ENCODE results near the gene SPDYE2B.
"Not testable (repeated sequence)": the region's sequence is repeated elsewhere in the genome, so short reads cannot be mapped to it uniquely, and the experiment has no call there.

Gene SPDYE2B, protein sequence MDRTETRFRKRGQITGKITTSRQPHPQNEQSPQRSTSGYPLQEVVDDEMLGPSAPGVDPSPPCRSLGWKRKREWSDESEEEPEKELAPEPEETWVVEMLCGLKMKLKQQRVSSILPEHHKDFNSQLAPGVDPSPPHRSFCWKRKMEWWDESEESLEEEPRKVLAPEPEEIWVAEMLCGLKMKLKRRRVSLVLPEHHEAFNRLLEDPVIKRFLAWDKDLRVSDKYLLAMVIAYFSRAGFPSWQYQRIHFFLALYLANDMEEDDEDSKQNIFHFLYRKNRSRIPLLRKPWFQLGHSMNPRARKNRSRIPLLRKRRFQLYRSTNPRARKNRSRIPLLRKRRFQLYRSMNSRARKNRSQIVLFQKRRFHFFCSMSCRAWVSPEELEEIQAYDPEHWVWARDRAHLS

DNA sequence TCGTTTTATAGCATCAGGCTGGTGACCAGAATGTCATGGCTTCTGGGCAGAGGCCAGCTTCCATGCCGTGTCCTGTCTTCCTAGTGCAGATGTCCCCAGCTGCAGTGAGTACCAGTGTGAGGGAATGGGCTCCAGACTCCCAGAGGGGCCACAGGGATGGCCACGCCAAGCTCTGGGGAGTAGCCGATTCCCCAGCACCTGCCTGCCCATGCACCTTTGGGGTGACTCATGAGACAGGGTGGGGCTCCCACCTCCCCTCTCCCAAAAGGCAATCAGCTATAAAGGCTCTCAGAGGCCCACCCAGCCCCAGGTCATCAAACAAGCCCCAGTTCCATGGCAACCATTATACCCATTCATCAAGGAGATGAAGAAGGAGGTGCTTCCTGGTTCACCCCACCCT lies at the start of gene SPDYE2B:
Gene SPDYE2B (plus strand): TSS at position 396 of the 400 bp plus-strand sequence. CDS start 2,030 bp downstream, outside the sequence.
- not testable (repeated sequence) for DNase-seq

DNA sequence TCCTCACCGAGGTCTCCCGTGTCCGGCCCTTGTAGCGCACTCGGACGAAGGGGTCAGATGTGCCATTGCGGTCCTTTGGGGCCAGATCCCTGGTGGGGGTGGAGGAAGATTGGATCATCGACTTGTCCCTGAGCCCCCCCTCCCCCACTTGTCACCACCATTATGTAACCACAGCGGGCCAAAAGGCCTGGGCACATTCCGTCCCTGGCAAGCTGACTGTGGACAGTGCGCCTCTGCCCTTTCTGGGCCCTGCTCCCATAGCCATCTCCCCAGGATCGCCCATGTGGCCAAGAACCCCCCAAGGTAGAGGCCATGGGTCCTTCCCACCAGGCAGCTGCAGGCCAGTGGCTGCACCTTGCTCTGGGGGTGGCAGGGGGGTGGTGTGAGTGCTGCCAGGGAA lies 47.8 kb upstream of the SPDYE2B start:
- not testable (repeated sequence) for DNase-seq

DNA sequence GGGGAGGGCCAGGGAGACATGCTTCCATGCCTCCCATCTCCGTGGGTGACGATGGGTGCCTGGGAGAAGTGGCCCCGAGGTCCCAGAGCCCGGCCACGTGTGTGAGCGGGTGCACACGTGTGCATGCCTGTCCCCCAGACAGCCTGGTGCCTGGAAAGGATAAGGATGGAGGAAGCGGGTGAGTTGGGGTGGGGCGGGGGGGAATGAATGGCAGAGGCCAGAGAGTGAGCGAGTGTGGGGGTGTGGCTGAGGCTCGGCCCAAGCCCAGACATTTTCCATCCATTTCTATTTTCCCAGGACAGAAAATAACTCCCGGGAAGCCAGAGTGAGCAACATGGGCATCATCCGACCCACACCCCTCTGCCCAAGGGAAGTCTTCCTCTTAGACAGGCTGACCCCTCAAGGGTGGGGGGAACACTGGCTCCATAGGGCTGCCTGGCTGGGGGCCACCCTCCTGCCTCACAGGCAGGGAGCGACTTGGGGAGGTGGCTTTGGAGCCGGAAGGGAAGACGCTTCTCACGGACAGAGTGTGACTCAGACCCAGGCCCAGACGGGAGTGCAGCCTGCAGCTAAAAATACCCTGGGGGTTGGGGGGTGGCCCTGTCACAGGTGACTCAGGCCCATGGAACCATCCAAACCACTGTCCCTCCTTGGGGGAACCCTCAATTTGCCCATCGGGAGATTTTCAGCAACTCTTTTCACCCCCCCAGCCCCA lies 45.5 kb upstream of the SPDYE2B start:
- not testable (repeated sequence) for DNase-seq

DNA sequence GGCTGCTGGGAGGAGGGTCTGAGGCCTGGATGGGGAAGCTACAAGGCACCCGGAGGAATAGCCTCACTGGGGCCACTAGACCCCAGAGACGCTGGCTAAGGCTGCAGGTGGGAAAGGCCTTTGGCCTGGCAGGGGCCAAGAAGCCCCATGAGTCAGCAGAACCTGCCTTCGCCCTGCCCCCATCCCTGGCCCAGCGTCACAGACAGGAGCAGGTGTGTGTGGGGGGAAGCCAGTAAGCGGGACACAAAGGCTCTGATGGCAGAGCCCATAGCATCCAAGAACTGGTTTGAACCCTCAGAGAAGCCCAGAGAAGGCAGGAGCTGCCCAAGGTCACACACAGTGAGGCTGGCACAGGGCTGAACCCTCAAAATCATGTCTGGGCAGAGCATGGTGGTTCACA lies 43.3 kb upstream of the SPDYE2B start:
- DNase-seq = not testable (repeated sequence)

DNA sequence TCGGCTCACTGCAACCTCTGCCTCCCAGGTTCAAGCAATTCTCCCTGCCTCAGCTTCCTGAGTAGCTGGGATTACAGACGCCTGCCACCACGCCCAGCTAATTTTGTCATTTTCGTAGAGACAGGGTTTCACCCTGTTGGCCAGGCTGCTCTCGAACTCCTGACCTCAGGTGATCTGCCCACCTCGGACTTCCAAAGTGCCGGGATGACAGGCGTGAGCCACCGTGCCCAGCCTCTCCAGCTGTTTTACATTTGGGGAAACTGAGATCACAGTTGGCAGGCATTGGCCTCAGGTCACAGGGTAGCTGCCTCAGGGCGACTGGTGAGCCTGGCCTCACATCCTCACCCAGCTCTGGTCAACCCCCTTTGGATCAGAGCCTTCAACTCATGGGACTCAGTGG lies 40.4 kb upstream of the SPDYE2B start:
- not testable (repeated sequence) for DNase-seq

DNA sequence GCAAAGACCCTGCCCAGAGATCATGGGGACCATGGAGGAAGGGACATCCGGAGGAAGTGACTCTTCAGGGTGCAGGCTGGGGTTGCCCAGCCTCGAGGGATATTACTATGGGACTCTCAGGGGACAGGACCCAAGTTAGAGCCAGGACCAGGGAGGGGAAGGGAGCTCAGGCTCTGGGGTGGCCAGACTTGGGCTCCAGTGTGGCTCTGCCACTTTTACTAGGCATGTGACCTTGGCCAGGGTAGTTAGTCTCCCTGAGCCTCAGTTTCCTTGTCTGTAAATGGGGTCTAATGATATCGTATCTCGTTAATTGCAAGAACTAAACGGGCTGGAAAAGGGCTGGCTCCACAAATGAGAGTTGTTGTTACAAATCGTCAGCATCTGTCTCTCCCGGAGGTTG lies 39.7 kb upstream of the SPDYE2B start:
- DNase-seq = not testable (repeated sequence)

DNA sequence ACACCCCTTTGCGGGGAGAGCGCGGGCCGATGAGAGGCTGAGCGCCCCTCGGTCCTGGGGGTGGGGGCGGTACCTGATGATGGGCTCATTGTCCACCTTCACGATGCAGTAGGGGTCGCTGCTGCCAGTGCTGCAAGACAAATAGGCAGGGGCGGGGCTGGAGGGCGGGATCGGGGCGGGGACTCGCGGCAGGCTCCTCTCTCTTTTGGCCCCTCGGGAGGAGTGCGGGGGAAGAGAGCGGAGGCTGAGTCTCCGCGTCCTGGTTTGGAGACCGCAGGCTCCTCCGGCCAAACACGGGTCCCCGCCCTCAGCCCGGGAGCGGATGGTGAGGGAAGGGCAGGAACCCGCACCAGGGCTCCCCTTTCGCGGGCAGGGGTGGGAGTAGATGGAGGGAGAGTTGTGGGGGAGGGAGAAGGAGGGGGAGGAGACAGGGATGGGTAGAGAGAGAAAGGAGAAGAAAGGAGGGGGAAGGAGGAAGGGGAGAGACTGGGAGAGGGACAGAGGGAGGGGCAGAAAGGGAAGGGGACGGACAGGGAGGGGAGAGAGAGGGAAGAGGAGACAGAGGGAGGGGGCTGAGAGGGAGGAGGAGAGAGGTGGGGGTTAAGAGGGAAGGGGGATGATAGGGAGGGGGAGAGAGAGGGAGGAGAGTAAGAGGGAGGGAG lies 39.0 kb upstream of the SPDYE2B start:
- not testable (repeated sequence) for DNase-seq

DNA sequence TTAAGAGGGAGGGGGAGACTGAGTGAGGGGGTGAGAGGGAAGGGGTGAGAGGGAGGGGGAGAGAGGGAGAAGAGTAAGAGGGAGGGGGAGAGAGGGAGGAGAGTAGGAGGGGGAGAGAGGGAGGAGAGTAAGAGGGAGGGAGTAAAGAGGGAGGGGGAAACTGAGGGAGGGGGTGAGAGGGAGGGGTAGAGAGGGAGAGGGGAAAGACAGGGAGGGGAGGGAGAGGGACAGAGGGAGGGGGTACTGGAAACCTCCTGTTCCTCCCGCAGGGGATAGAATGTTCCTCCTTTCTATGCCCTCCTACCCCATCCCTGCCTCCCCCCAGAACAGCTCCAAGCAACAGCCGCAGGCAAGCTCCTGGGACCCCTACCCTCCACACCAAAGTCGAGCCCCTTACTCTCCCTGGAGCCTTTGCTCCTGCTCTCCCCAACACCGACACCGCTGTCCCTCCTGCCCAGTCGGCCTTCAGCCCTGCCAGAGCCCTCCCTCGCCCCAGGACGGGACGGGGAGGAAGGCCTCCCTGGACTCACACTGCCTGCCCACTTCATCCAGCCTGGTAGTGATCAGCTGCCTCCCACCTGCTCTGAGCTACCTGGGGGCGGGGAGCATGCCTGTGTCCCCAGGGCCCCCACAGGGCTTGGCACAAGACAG lies 38.3 kb upstream of the SPDYE2B start:
- peak; percentile 7 for DNase-seq

DNA sequence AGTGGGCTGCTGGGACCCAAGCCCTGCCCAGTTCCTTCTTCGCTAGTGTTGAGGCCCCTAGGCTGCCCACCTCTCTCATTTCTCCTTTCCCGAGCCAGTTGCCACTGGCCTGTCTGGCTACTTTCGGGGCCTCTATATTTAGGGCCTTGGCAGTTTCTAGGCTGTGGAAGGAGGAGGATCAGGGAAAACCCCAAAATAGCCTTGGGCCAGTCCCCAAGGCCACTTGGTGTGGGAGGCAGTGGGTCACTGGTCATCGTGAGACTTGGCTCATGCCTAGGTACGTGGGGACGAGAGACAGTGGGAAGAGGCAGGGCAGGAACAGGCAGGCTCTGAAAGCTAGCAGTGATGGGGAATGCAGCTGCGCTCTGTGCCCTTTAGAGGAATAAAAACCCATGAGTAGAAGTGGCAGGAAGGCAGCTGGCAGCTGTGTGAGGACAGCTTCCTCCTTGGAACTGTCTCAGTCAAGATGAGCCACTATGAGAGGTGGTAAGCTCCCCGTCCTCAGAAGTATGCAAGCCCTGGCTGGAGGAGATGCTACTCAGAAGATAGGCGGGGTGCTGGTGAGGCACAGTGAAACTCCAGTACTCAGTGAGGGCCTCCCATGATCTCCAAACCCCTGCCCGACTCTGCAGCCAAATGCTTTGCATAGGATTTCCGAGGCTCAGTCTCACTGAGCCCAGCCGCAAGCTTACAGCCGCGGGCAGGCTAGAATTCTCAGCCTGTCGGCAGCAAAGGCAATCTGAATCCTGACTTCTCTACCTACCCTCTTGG lies 36.4 kb upstream of the SPDYE2B start:
- not testable (repeated sequence) for DNase-seq

DNA sequence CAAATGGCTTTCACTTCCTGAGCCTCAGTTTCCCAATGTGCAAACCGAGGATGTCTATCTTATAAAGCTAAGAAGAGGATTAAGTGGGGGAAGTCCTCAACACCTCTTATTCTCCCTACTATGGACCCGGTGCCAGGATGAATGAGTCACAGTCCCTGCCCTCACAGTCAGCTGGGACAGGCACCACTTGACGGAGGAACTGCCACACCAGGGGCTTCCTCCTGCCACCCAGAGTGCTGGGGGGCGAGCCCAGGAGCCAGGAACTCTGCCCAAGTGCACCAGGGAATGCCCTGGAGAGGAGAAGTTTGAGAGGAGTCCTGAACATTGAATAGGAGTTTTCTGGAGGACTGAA lies 35.8 kb upstream of the SPDYE2B start:
- DNase-seq = not testable (repeated sequence)

DNA sequence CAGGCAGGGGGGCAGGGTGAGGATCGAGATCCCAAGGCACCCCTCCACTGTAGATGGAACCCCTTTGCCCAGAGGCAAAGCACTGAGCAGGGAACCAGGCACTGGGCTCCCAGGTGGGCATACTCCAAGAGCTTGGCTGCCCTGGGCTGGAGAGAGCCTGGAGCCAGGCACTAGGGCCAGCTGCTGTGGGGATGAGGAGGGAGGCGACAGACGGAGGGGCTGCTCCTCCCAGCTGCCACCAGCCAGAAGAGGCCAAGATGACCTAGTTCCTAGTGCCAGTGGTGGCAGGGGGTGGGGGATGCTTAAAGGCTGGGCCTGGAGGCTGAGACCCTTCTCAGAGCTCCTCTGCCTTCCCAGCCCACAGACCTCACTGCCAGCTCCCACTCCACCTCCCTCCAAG lies 35.2 kb upstream of the SPDYE2B start:
- DNase-seq = not testable (repeated sequence)

DNA sequence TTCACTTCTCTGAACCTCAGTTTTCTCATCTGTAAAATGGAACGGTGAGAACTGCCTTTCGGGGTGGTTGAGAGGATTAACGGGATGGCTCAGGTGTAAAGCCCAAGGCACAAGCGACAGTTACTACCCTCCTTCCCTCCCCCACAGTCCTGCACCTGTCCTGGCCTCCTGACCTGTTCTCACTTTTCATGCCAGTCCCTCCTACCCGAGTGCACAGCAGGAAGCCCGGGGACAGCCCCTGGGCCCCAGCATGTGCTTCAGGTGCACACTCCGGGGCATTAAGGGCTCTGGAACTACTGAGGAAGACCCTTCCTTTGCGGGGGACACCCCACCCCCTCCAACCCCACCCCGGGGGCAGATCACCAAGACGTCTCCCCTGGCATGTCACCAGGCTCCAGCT lies 34.2 kb upstream of the SPDYE2B start:
- DNase-seq = not testable (repeated sequence)

DNA sequence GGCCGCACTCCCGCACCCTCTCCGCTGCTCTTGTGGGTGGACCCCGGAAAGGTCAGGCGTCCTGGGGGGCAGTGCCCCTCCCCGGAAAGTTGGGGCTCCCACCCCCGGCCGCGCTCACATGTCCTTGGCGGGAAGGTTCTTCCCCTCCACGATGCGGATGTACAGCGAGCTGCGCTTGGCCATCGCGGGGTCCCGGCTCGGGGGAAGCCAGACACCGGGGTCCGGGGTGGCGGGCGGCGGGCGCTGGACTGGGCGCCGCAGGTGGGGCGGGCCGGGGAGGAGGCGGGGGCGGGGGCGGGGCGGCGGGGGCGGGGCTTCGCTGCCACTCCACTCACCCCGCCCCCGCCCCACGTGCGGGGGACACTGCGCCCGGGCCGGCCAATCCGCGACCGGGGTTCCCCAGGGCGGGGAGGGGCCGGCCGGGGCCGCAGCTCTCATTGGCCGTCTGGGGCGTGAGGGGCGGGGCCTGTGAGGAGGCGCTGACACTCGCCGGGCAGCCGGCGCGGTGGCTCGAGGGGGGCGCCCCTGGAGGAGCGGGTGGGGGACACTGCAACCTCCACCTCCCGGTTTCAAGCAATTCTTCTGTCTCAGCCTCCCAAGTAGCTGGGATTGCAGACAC lies 33.5 kb upstream of the SPDYE2B start, which contains the start of gene RASA4:
Gene RASA4 (minus strand): TSS at position 250 of the 619 bp plus-strand sequence. CDS start 67 bp downstream, at position 183.
- not testable (repeated sequence) for DNase-seq

DNA sequence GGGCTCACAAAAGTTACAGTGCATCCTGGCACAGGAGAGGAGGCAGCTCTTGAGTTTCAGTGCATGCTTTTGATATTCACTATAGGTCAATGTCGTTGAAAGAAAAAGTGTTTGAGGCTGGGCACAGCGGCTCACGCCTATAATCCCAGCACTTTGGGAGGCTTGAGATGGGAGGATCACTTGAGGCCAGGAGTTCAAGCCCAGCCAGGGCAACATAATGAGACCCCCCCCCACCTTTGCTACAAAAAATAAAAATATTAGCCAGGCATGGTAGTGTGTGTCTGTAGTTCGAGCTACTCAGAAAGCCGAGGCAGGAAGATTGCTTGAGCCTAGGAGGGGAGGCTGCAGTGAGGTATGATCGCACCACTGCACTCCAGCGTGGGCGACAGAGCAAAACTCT lies 32.0 kb upstream of the SPDYE2B start:
- not testable (repeated sequence) for DNase-seq

DNA sequence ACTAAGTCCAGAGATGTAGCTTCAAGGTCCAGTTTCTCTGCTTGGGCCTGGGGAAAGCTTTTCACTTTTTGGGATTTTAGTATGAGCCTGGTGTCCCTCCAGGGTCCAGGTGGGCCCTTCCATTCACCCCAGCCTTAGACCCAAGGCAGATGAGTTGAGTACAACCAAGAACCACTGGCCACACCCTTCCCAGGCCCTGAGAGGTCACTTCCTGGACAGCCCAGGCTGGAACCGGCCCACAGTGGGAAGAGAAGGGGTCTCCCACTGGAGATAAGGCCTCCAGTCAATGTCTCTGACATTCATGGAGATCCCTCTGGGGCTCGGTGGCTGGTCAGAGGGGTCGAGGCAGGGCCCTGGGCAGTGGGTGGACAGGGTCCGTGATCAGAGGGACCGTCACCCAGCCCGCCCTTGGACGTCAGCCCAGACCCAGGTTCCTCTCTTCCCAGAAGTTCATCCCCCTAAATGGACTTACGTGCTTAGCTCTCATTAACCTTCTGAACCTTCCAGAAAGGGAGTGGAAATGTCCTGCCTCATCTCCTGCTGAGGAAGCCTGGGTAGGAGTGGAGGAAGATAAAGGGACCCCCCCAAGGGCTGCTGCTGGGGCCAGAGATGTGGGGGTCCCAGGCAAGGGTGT lies 22.7 kb upstream of the SPDYE2B start:
- not testable (repeated sequence) for DNase-seq

DNA sequence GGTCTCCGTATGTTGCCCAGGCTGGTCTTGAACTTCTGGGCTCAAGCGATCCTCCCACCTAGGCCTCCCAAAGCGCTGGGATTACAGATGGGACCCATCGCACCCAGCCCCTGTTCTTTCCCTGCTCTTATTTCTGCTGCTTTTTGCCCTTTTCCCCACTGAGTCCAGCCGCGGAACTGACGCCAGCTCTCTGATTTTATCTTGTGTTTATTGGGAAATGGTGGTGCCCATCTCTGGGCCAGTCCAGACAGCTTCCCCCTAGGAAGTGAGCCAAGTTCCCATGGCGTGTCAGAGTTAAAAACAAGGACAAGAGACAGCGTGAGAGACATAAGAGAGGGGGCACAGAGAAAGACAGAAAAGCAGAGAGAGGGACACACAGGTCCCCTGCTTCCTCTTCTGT lies 19.5 kb upstream of the SPDYE2B start:
- DNase-seq = not testable (repeated sequence)

DNA sequence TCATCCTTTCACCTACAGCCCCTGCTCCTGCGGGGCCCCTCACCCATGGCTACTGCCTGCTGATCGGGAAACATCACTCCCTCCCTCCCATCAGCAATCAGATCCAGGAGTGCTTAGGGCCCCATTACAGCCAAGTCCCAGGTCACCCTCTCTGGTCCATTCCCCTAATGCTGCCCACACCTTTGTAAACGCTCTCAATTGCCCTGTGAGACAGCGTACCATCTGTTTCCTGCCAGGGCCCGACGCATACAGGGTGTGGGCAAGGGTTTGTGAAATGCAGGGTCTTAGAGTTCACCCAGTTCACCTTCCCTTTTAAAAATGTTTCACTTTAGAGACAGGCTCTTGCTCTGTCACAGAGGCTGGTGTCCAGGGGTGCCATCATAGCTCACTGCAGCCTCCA lies 15.8 kb upstream of the SPDYE2B start:
- DNase-seq = not testable (repeated sequence)

DNA sequence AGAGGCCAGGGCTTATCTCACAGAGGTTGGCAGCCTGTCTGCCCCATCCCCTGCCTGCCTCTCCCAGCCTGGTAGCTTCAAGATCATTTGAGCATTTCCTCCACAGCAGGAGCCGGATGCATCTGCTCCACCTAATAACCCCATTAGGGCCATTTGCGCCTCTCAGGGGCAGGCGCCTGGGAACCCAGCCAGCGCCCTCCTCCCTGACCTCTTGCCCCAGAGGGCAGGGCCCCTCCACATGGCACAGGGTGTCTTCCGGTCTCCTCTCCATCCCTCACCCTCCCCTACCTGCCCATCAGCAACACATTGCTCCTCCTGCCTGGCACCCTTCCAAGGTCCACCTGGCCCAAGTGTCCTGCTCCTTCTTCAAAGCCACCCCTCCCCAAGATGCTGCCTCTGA lies 14.8 kb upstream of the SPDYE2B start:
- DNase-seq = not testable (repeated sequence)

DNA sequence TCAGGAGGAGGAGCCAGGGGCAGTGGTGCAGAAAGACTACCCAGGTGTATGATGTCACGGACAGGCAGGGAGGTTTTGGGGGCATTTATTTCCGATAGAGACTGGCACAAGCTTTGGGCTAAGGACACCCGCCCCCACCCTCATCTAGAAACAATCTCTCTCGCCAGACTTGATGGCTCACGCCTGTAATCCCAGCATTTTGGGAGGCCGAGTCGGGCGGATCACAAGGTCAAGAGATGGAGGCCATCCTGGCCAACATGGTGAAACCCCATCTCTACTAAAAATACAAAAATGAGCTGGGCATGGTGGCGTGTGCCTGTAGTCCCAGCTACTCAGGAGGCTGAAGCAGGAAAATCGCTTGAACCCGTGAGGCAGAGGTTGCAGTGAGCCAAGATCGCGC lies 13.2 kb upstream of the SPDYE2B start:
- DNase-seq = not testable (repeated sequence)

DNA sequence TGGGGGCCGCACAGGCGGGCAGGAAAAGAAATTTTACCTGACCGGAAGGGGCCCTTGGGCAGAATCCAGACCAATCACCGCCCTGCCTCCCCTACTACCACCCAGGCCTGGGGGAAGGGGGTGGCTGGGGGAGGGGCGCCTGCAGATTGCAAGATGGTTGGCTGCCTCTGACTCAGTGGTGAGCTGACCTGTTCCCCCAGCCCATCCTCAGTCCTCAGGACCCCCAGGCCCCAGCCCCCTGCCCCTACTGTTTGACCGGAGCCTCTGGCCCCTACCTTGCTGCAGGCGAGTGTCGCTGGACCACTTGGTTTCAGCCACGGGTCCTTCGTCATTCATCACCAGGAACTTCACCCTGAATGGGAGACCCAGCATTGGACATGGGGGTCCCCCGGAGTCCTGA lies 11.3 kb upstream of the SPDYE2B start:
- not testable (repeated sequence) for DNase-seq

DNA sequence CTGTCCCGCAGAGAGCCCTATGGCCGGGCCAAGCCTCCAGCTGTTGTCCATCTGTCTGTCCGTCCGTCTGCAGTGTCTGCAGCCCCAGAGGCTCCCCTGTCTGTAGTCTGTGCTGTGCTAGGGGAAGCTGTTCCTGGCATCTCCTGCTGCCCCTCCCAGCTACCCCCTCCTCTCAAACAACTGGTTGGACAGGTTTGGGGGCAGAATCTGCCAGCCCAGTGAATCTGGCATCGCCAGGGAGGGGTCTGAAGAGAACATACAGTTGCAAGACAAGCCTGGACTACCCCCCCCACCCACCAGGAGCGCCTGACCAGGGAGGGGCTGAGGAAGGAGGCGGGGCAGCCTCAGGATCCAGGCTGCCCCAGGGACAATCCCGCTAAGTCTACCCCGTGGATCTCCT lies 7.4 kb upstream of the SPDYE2B start, which contains the start of gene UPK3BL1:
Gene UPK3BL1 (minus strand): TSS at position 101 of the 400 bp plus-strand sequence. CDS start 50 bp downstream, at position 51.
- DNase-seq = not testable (repeated sequence)
